Endothelial cell of umbilical vein (primary cell): ENCODE data around the gene OGDH. TPM values are rescaled to one million over a fixed set of nuclear protein-coding genes. Genes with fewer than 3 reads are reported as not detected.

Experiments used
- BruUV-seq: library from RNA; stranded (reverse); fragments of 400-500 nt; replicated peaks from 2 replicates; lab custom pipeline; 2021; lab: Mats Ljungman, UMichigan
- CTCF ChIA-PET: fragments of 300-600, 350-600 bp; sonication (Branson Sonifier 250); formaldehyde crosslinking; loops from one replicate; lab custom pipeline; 2021; ENCODE audit warnings: antibody characterized with exemption, inconsistent platforms; lab: Charles Lee
- POLR2A ChIA-PET: fragments of 300-600, 350-600 bp; sonication (Branson Sonifier 250); formaldehyde crosslinking; loops from one replicate; lab custom pipeline; 2021; ENCODE audit warnings: antibody characterized with exemption, inconsistent platforms; lab: Charles Lee
- DNase-seq: peaks from one replicate; pipeline ENCODE4 v3.0.0-alpha.2; 2011; ENCODE audit warnings: low read depth, low spot score
- FAIRE-seq: peaks from 2 replicates; lab custom pipeline; 2011; peaks lifted over from hg19 to GRCh38; lab: Jason Lieb, UNC
- H2AFZ ChIP-seq: 2 replicates; pipeline ENCODE4 v1.6.0; 2012; ENCODE audit warnings: low read depth, low read length, control low read depth, inconsistent platforms
- H3K27ac ChIP-seq: 2 replicates; pipeline ENCODE4 v1.5.1; 2011; ENCODE audit warnings: low read depth, mild to moderate bottlenecking, control low read depth, low read length, moderate library complexity; ENCODE audit not compliant: insufficient read depth
- H3K27me3 ChIP-seq, 2 experiments: 2 replicates each; pipeline versions ENCODE4 v1.6.0 to v1.6.1; 2011; ENCODE audit warnings: low read length in 2 of 2, mixed read lengths in 1 of 2; ENCODE audit not compliant: control insufficient read depth in 2 of 2, insufficient read depth in 2 of 2
- H3K36me3 ChIP-seq, 2 experiments: 2 replicates in 1 of 2; 3 replicates in 1 of 2; pipeline ENCODE4 v1.5.1; 2011; ENCODE audit warnings: low read length in 2 of 2, mild to moderate bottlenecking in 1 of 2, moderate library complexity in 1 of 2; ENCODE audit not compliant: control insufficient read depth in 2 of 2, insufficient read depth in 2 of 2; ENCODE audit errors: extremely low read depth in 1 of 2
- H3K4me1 ChIP-seq: 3 replicates; pipeline ENCODE4 v1.5.1; 2011; ENCODE audit warnings: mild to moderate bottlenecking, low read length; ENCODE audit not compliant: control insufficient read depth, insufficient read depth; ENCODE audit errors: extremely low read depth
- H3K4me2 ChIP-seq: 2 replicates; pipeline ENCODE4 v1.6.1; 2011; ENCODE audit warnings: low read length, control low read depth, mixed read lengths; ENCODE audit not compliant: insufficient read depth
- H3K4me3 ChIP-seq, 3 experiments: fragments of 200-600 bp in 1 of 3; sonication (generic), shearing (Covaris generic) in 1 of 3; replicated peaks in 1 of 3; 2 replicates each; pipeline ENCODE4 v1.5.1; 2011 to 2016; ENCODE audit warnings: control low read depth in 3 of 3, low read length in 3 of 3, mild to moderate bottlenecking in 2 of 3, inconsistent platforms in 1 of 3, low read depth in 1 of 3, moderate library complexity in 1 of 3; ENCODE audit not compliant: insufficient read depth in 1 of 3
- H3K79me2 ChIP-seq: 2 replicates; pipeline ENCODE4 v1.6.0; 2012; ENCODE audit warnings: low read length, inconsistent platforms; ENCODE audit not compliant: control insufficient read depth, insufficient read depth
- H3K9ac ChIP-seq: replicated peaks from 2 replicates; pipeline ENCODE3; 2011; ENCODE audit warnings: low read length, control low read depth; ENCODE audit not compliant: insufficient read depth; ENCODE audit errors: extremely low read depth
- H3K9me1 ChIP-seq: replicated peaks from 3 replicates; pipeline ENCODE4 v1.6.0; 2011; ENCODE audit warnings: mild to moderate bottlenecking, low read length; ENCODE audit not compliant: control insufficient read depth, insufficient read depth; ENCODE audit errors: extremely low read depth
- H3K9me3 ChIP-seq: replicated peaks from 2 replicates; pipeline ENCODE4 v1.5.1; 2012; ENCODE audit warnings: low read length, inconsistent platforms; ENCODE audit not compliant: control insufficient read depth, insufficient read depth
- H4K20me1 ChIP-seq: replicated peaks from 2 replicates; pipeline ENCODE3; 2011; ENCODE audit warnings: mild to moderate bottlenecking, low read length; ENCODE audit not compliant: control insufficient read depth, insufficient read depth; ENCODE audit errors: extremely low read depth
- EZH2 ChIP-seq: IDR thresholded peaks from 2 replicates; pipeline ENCODE4 v1.6.1; 2012; ENCODE audit warnings: borderline replicate concordance, low read depth, mild to moderate bottlenecking, moderate library complexity, low read length, inconsistent platforms; ENCODE audit not compliant: severe bottlenecking
- FOS ChIP-seq: IDR thresholded peaks from 2 replicates; pipeline ENCODE4 v1.6.1; 2011; ENCODE audit warnings: mild to moderate bottlenecking, low read length, moderate library complexity, borderline replicate concordance; ENCODE audit not compliant: insufficient read depth
- GATA2 ChIP-seq: IDR thresholded peaks from 2 replicates; pipeline ENCODE4 v1.7.0; 2011; ENCODE audit warnings: low read depth, mild to moderate bottlenecking, moderate library complexity, mixed read lengths, low read length; ENCODE audit not compliant: insufficient read length, insufficient read depth
- JUN ChIP-seq: IDR thresholded peaks from 2 replicates; pipeline ENCODE4 v1.6.1; 2011; ENCODE audit warnings: borderline replicate concordance, low read depth; ENCODE audit not compliant: insufficient read length, insufficient read depth
- MYC ChIP-seq: IDR thresholded peaks from one replicate; pipeline ENCODE4 v1.6.1; 2011; ENCODE audit warnings: mild to moderate bottlenecking, low read depth, low read length
- POLR2A ChIP-seq: IDR thresholded peaks from 2 replicates; pipeline ENCODE4 v1.6.1; 2012; ENCODE audit warnings: low read depth, mild to moderate bottlenecking, control low read depth, low read length
- POLR2AphosphoS5 ChIP-seq: IDR thresholded peaks from 2 replicates; pipeline ENCODE4 v1.6.1; 2012; ENCODE audit warnings: low read depth, mild to moderate bottlenecking, control low read depth, low read length, moderate library complexity; ENCODE audit not compliant: insufficient read depth
- dilution Hi-C: fragments of 300-500 bp; cut with MboI; formaldehyde crosslinking; loops from one replicate; pipeline ENCODE4 v1.15.0; 2019; ENCODE audit warnings: low sequenced_read_pairs; ENCODE audit not compliant: extremely low pct_ligation_motif_present
- intact Hi-C: fragments of 100-400 bp; cut with micrococcal nuclease; formaldehyde crosslinking; loops from one replicate; pipeline ENCODE4 v1.10.0; 2022
- polyA plus RNA-seq, 4 experiments: library from polyadenylated mRNA; depleted of rRNA in 3 of 4; stranded (reverse) in 3 of 4; unstranded in 1 of 4; fragments of >200 nt; gene quantifications; 2 replicates each; pipeline versions ENCODE4 v1.2.1 to v1.2.3, GENCODE V29; 2011 to 2012; ENCODE audit warnings: missing spikeins in 1 of 4
- total RNA-seq: library from RNA; stranded (reverse); gene quantifications from 2 replicates; pipeline ENCODE4 v1.2.3, GENCODE V29; 2021
- TF ChIP-seq, protein P1 (sequence below), 2 donors: IDR thresholded peaks; 1 replicate in 1 of 2; 2 replicates in 1 of 2; pipeline ENCODE4 v1.5.1; 2011; ENCODE audit warnings: low read length in 2 of 2, mild to moderate bottlenecking in 2 of 2, moderate library complexity in 2 of 2, control low read depth in 1 of 2, inconsistent platforms in 1 of 2, low read depth in 1 of 2; ENCODE audit not compliant: insufficient read depth in 1 of 2; ENCODE audit errors: extremely low read depth in 1 of 2
- TF ChIP-seq, protein P2 (sequence below): IDR thresholded peaks from 2 replicates; pipeline ENCODE4 v1.6.1; 2011; ENCODE audit not compliant: insufficient read depth, insufficient read length

Gene OGDH
- total and polyA plus RNA-seq, 2 donors (not counting 3 experiments of a cell fraction or from before 2014, with no cell fraction given) = 88.9 to 92.9 TPM

DNA sequence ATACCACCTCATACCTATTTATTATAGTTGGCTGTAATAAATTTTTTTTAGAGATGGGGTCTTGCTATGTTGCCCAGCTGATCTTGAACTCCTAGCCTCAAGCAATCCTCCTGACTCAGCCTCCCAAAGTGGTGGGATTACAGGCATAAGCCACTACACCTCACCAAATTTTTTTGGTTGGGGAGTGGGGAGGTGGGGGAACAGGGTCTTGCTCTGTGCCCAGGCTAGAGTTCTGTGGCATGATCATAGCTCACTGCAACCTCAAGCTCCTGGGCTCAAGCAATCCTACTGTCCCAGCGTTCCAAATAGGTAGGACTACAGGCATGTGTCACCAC lies 3.9 kb upstream of the OGDH start:
- FAIRE-seq (no peak), DNase-seq (no peak)
- peaks cover 2 to 6% of the 10 kb centered on the region in 2 experiments for H3K27me3 ChIP-seq
- H3K36me3 ChIP-seq = no peaks in the 10 kb centered on the region
- H3K9ac ChIP-seq = no peak overlapping the region
- ChIA-PET CTCF (no interaction called here), POLR2A (no interaction called here)
- no peaks in the 10 kb centered on the region for H4K20me1 ChIP-seq
- no peak overlapping the region for H3K4me2 ChIP-seq
- no peaks in the 10 kb centered on the region for H3K9me3 ChIP-seq
- H3K27ac ChIP-seq = no peak overlapping the region
- no TSS peak for BruUV-seq
- dilution Hi-C loops = no loop called here
- no peak overlapping the region for H3K4me3 ChIP-seq
- intact Hi-C loops = no loop called here
- peaks cover 7% of the 10 kb centered on the region for H3K79me2 ChIP-seq
- H3K9me1 ChIP-seq = no peaks in the 10 kb centered on the region
- TF ChIP-seq POLR2AphosphoS5 (no peak), MYC (no peak), FOS (no peak), EZH2 (no peak), JUN (no peak), GATA2 (no peak), POLR2A (no peak)
- TF ChIP-seq, protein P1, sequence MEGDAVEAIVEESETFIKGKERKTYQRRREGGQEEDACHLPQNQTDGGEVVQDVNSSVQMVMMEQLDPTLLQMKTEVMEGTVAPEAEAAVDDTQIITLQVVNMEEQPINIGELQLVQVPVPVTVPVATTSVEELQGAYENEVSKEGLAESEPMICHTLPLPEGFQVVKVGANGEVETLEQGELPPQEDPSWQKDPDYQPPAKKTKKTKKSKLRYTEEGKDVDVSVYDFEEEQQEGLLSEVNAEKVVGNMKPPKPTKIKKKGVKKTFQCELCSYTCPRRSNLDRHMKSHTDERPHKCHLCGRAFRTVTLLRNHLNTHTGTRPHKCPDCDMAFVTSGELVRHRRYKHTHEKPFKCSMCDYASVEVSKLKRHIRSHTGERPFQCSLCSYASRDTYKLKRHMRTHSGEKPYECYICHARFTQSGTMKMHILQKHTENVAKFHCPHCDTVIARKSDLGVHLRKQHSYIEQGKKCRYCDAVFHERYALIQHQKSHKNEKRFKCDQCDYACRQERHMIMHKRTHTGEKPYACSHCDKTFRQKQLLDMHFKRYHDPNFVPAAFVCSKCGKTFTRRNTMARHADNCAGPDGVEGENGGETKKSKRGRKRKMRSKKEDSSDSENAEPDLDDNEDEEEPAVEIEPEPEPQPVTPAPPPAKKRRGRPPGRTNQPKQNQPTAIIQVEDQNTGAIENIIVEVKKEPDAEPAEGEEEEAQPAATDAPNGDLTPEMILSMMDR (IDR thresholded peaks at IDR 0.05; ENCODE audit: extremely low read depth in 1 of 2, insufficient read depth in 1 of 2, low read depth in 1 of 2, low read length in 2 of 2) = no peak
- TF ChIP-seq, protein P2, sequence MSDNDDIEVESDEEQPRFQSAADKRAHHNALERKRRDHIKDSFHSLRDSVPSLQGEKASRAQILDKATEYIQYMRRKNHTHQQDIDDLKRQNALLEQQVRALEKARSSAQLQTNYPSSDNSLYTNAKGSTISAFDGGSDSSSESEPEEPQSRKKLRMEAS = no peak
- H2AFZ ChIP-seq = no peak overlapping the region
- H3K4me1 ChIP-seq = peaks cover 10% of the 10 kb centered on the region
